ENCODE results near the gene TC2N. TPM values are rescaled to one million over a fixed set of nuclear protein-coding genes. Genes with fewer than 3 reads are reported as not detected.
"Not testable (repeated sequence)": the region's sequence is repeated elsewhere in the genome, so short reads cannot be mapped to it uniquely, and the experiment has no call there.

TC2N gene
- total RNA-seq, 1 donor from 2014 or later: 46.1 TPM

- H3K27me3 ChIP-seq (ENCODE audit: control insufficient read depth, insufficient read depth, low read length): no peaks in the 10 kb centered on the region
- FAIRE-seq (no peak), DNase-seq (ENCODE audit: low read depth) (peak; percentile 18)
- TF ChIP-seq, protein P1, sequence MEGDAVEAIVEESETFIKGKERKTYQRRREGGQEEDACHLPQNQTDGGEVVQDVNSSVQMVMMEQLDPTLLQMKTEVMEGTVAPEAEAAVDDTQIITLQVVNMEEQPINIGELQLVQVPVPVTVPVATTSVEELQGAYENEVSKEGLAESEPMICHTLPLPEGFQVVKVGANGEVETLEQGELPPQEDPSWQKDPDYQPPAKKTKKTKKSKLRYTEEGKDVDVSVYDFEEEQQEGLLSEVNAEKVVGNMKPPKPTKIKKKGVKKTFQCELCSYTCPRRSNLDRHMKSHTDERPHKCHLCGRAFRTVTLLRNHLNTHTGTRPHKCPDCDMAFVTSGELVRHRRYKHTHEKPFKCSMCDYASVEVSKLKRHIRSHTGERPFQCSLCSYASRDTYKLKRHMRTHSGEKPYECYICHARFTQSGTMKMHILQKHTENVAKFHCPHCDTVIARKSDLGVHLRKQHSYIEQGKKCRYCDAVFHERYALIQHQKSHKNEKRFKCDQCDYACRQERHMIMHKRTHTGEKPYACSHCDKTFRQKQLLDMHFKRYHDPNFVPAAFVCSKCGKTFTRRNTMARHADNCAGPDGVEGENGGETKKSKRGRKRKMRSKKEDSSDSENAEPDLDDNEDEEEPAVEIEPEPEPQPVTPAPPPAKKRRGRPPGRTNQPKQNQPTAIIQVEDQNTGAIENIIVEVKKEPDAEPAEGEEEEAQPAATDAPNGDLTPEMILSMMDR (IDR thresholded peaks at IDR 0.05; ENCODE audit: insufficient read depth, low read length, severe bottlenecking): no peak
- H3K4me3 ChIP-seq (ENCODE audit: low read depth, low read length): no peak overlapping the region
- H3K36me3 ChIP-seq (ENCODE audit: control insufficient read depth, insufficient read depth, low read length): no peaks in the 10 kb centered on the region
Observed at GRCh38 chr14:91829511-91829910, 37.8 kb downstream of the TC2N start.

- Histone ChIP-seq H3K4me3 (ENCODE audit: low read depth, low read length) (no peak overlapping the region), H3K27me3 (ENCODE audit: control insufficient read depth, insufficient read depth, low read length) (no peaks in the 10 kb centered on the region), H3K36me3 (ENCODE audit: control insufficient read depth, insufficient read depth, low read length) (no peaks in the 10 kb centered on the region)
- FAIRE-seq (no peak), DNase-seq (ENCODE audit: low read depth) (no peak)
- TF ChIP-seq, protein P1 (IDR thresholded peaks at IDR 0.05; ENCODE audit: insufficient read depth, low read length, severe bottlenecking): no peak
Observed at GRCh38 chr14:91827746-91828145, 39.6 kb downstream of the TC2N start.

- no peaks in the 10 kb centered on the region for H3K36me3 ChIP-seq (ENCODE audit: control insufficient read depth, insufficient read depth, low read length)
- no peaks in the 10 kb centered on the region for H3K27me3 ChIP-seq (ENCODE audit: control insufficient read depth, insufficient read depth, low read length)
- TF ChIP-seq, protein P1 (IDR thresholded peaks at IDR 0.05; ENCODE audit: insufficient read depth, low read length, severe bottlenecking): no peak
- DNase-seq (ENCODE audit: low read depth) (no peak), FAIRE-seq (no peak)
- H3K4me3 ChIP-seq (ENCODE audit: low read depth, low read length): no peak overlapping the region
Observed at GRCh38 chr14:91817566-91818325, 49.6 kb downstream of the TC2N start.

- no peak overlapping the region for H3K4me3 ChIP-seq (ENCODE audit: low read depth, low read length)
- no peaks in the 10 kb centered on the region for H3K27me3 ChIP-seq (ENCODE audit: control insufficient read depth, insufficient read depth, low read length)
- peaks cover 1% of the 10 kb centered on the region for H3K36me3 ChIP-seq (ENCODE audit: control insufficient read depth, insufficient read depth, low read length)
- TF ChIP-seq, protein P1 (IDR thresholded peaks at IDR 0.05; ENCODE audit: insufficient read depth, low read length, severe bottlenecking): no peak
- DNase-seq (ENCODE audit: low read depth) (no peak), FAIRE-seq (no peak)
Observed at GRCh38 chr14:91814317-91814716, 53.0 kb downstream of the TC2N start.

DNA sequence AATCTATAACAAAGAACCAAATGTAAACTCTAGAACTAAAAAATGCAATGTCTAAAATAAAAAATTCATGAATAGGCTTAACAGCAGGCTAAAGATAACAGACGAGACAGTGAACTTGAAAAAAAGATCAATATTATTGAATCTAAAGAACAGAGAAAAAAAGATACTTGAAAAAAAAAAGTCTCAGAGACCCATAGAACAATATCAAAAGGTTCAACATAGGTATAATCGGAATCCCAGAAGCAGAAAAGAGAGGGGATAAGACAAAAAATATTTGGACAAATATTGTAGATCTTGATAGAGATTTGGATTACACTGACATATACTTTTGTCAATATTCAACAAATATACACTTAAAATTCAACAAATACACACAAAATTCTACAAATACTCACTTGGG, 56.6 kb downstream of the TC2N start:
- H3K4me3 ChIP-seq (ENCODE audit: low read depth, low read length): no peak overlapping the region
- no peaks in the 10 kb centered on the region for H3K27me3 ChIP-seq (ENCODE audit: control insufficient read depth, insufficient read depth, low read length)
- DNase-seq (ENCODE audit: low read depth) (no peak), FAIRE-seq (no peak)
- TF ChIP-seq, protein P1 (IDR thresholded peaks at IDR 0.05; ENCODE audit: insufficient read depth, low read length, severe bottlenecking): no peak
- H3K36me3 ChIP-seq (ENCODE audit: control insufficient read depth, insufficient read depth, low read length): peaks cover 2% of the 10 kb centered on the region

DNA sequence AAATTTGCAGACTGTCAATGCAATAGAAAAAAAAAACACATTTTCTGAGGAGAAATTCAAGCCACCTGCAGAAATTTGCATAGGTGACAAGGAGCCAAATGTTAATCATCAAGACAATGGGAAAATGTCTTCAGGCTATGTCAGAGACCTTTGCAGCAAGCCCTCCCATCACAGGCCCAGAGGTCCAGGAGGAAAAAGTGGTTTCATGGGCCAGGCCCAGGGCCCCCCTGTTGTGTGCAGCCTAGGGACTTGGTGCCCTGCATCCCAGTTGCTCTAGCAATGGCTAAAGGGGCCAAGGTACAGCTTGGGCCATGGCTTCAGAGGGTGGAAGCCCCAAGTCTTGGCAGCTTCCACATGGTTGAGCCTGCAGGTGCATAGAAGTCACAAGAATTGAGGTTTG, 60.6 kb downstream of the TC2N start:
- TF ChIP-seq, protein P1 (IDR thresholded peaks at IDR 0.05; ENCODE audit: insufficient read depth, low read length, severe bottlenecking): no peak
- no peak for DNase-seq (ENCODE audit: low read depth)
- Histone ChIP-seq H3K4me3 (ENCODE audit: low read depth, low read length) (no peak overlapping the region), H3K27me3 (ENCODE audit: control insufficient read depth, insufficient read depth, low read length) (no peaks in the 10 kb centered on the region), H3K36me3 (ENCODE audit: control insufficient read depth, insufficient read depth, low read length) (peaks cover 2% of the 10 kb centered on the region)
- FAIRE-seq: no peak

DNA sequence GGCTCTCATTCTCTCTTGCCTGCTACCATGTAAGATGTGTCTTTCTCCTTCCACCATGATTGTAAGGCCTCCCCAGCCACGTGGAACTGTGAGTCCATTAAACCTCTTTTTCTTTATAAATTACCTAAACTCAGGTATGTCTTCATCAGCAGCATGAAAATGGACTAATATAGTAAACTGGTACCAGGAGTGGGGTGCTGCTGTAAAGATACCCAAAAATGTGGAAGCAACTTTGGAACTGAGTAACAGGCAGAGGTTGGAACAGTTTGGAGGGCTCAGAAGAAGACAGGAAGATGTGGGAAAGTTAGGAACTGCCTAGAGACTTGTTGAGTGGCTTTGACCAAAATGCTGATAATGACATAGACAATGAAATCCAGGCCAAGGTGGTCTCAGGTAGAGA, 61.2 kb downstream of the TC2N start:
- H3K27me3 ChIP-seq (ENCODE audit: control insufficient read depth, insufficient read depth, low read length); H3K4me3 ChIP-seq (ENCODE audit: low read depth, low read length); H3K36me3 ChIP-seq (ENCODE audit: control insufficient read depth, insufficient read depth, low read length); DNase-seq (ENCODE audit: low read depth); FAIRE-seq: not testable (repeated sequence)
